ENCODE measurements around the gene RAMP2.
A peak's percentile ranks its signal among the peaks of the same experiment; 100 is the strongest.

RAMP2 gene

DNA sequence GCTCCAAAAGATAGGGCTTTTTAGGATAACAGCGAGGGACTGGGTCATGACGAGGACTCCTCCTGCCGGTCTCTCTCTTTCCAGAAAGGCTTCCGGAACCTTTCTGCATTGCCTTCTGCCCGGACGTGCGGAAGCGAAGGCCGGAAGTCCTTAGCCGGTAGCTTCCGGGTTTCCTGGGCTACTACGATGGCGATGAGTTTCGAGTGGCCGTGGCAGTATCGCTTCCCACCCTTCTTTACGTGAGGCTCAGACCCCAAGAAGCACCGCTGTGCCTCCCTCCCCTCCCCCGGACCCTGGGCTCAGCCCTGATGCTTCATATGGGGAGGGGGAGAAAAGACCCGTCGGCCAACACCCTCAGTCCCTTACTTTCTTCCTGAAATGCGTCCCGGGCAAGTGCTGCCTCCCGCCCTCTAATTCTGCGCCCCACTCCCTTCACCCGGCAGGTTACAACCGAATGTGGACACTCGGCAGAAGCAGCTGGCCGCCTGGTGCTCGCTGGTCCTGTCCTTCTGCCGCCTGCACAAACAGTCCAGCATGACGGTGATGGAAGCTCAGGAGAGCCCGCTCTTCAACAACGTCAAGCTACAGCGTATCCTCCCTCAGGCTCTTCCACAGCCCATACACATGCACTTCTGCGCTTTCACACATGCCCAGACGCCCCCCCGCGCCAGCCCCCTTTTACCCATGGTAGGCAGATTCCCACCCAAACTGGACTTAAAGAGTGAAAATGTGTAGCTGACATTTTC lies 12.4 kb downstream of the RAMP2 start, which contains the start of gene VPS25:
TSS of gene VPS25 (plus strand) at position 160 of the 746 bp plus-strand sequence. CDS start at position 187, 27 bp downstream.
- Histone ChIP-seq H3K4me3 (peak within 1 kb of the TSS; percentile 62 to 66), H3K4me1 (peaks cover 0 to 17% (median 9%) of the 10 kb centered on the region in 4 donors), H3K27ac (peak within 1 kb of the TSS; percentile 70 to 76), H3K36me3 (peaks cover 30 to 38% (median 36%) of the 10 kb centered on the region in 3 donors), H3K9me3 (no peaks in the 10 kb centered on the region), H3K27me3 (no peaks in the 10 kb centered on the region)
- peak; percentile 70 to 86 for DNase-seq
- intact Hi-C loops (cut with DNase I; ENCODE audit: low total_unique reads), result no loop called here
- TF ChIP-seq, protein P1, sequence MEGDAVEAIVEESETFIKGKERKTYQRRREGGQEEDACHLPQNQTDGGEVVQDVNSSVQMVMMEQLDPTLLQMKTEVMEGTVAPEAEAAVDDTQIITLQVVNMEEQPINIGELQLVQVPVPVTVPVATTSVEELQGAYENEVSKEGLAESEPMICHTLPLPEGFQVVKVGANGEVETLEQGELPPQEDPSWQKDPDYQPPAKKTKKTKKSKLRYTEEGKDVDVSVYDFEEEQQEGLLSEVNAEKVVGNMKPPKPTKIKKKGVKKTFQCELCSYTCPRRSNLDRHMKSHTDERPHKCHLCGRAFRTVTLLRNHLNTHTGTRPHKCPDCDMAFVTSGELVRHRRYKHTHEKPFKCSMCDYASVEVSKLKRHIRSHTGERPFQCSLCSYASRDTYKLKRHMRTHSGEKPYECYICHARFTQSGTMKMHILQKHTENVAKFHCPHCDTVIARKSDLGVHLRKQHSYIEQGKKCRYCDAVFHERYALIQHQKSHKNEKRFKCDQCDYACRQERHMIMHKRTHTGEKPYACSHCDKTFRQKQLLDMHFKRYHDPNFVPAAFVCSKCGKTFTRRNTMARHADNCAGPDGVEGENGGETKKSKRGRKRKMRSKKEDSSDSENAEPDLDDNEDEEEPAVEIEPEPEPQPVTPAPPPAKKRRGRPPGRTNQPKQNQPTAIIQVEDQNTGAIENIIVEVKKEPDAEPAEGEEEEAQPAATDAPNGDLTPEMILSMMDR (IDR thresholded peaks at IDR 0.05), result no peak

DNA sequence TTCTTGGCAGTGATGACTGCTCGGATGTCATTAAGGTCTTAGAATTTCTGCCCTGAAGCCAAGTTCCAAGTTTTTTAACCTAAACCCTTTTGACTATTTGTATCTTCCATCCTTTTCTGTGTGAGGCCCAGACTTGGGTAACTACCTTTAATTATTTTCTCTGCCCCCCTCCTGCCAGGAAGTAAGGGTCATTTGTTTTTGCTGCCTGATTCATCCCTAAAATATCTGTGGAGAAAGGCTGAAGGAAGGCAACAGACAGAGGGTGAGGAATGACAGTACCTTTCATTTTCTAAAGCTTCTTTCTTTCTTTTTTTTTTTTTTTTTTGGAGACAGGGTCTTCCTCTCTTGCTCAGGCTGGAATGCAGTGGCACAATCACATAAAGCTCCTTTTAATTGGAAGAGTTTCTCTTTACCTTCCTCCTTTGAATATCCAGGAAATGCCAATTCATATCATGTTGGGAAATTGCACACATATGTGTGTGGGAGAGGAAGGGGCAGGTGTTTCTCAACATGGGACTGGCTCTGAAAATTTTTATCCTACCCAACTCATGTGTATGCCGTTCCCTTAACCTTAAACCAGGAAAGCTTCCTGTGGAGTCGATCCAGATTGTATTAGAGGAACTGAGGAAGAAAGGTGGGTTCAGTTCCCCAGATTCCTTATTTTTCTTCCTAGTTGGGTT lies 13.2 kb downstream of the RAMP2 start:
- peak overlapping the region; percentile 62 to 66 for H3K4me3 ChIP-seq
- peaks cover 37 to 45% (median 43%) of the 10 kb centered on the region in 3 donors for H3K36me3 ChIP-seq
- intact Hi-C loops (cut with DNase I; ENCODE audit: low total_unique reads), result no loop called here
- TF ChIP-seq, protein P1 (IDR thresholded peaks at IDR 0.05), result no peak
- no peak for DNase-seq
- no peaks in the 10 kb centered on the region for H3K27me3 ChIP-seq
- H3K4me1 ChIP-seq, result peaks cover 0 to 17% (median 9%) of the 10 kb centered on the region in 4 donors
- peak overlapping the region; percentile 70 to 76 for H3K27ac ChIP-seq
- H3K9me3 ChIP-seq, result no peaks in the 10 kb centered on the region

DNA sequence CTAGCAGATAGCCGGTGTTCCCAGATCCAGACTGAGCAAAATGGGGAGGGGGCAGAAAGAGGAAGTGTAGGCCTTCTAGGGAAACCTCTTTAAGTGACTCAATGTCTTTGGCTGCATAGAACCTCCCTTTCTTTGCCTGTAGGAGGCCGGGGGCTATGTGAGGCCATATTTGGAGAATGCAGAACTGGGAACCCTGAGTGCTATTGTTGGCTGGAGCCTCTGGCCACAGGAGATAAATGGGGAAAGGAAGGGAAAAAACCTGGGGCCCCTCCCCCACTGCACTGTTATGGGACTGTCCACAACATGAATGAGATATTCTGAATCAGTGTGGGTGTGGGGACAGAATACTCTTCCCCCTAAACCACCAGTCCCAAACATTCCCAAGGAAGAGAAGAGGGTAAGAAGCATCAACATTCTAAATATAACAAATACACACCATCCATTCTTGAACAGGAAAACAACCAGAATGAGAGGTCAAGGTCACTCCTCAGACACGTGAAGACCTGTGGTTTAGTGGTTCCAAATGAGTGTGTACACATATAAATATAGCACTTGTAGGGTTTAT lies 14.6 kb downstream of the RAMP2 start:
- no peak for DNase-seq
- Histone ChIP-seq H3K4me1 (peaks cover 0 to 26% (median 16%) of the 10 kb centered on the region in 4 donors), H3K36me3 (peaks cover 40 to 50% (median 48%) of the 10 kb centered on the region in 3 donors), H3K9me3 (no peaks in the 10 kb centered on the region), H3K27me3 (peaks cover 0 to 8% of the 10 kb centered on the region in 2 donors), H3K27ac (no peak overlapping the region), H3K4me3 (no peak overlapping the region)
- intact Hi-C loops (cut with DNase I; ENCODE audit: low total_unique reads), result no loop called here
- TF ChIP-seq, protein P1 (IDR thresholded peaks at IDR 0.05), result no peak

DNA sequence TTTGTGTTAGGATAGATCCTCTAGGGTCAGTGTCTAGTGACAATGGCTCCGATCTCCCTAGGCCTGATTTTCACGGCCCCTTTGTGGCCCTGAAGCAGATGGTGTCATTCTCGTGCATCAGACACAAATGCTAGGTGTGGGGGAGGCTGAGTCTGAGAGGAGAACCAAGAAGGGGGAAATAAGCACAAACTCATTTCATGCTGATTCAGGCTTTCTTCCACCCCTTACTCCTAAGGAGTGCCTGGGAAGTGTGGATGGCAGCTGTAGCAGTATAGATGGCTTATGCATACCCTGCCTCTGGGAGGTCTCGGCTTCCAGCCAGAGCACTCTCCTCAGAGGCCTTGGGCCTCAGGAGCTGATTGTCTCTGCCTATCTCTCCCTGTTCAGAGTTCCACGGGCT lies 17.5 kb downstream of the RAMP2 start:
- Histone ChIP-seq H3K4me3 (no peak overlapping the region), H3K9me3 (no peaks in the 10 kb centered on the region), H3K36me3 (peaks cover 40 to 50% (median 48%) of the 10 kb centered on the region in 3 donors), H3K4me1 (peaks cover 0 to 36% (median 23%) of the 10 kb centered on the region in 4 donors), H3K27ac (no peak overlapping the region), H3K27me3 (peaks cover 0 to 38% of the 10 kb centered on the region in 2 donors)
- TF ChIP-seq, protein P1 (IDR thresholded peaks at IDR 0.05), result no peak
- DNase-seq, result no peak
- intact Hi-C loops (cut with DNase I; ENCODE audit: low total_unique reads), result no loop called here

DNA sequence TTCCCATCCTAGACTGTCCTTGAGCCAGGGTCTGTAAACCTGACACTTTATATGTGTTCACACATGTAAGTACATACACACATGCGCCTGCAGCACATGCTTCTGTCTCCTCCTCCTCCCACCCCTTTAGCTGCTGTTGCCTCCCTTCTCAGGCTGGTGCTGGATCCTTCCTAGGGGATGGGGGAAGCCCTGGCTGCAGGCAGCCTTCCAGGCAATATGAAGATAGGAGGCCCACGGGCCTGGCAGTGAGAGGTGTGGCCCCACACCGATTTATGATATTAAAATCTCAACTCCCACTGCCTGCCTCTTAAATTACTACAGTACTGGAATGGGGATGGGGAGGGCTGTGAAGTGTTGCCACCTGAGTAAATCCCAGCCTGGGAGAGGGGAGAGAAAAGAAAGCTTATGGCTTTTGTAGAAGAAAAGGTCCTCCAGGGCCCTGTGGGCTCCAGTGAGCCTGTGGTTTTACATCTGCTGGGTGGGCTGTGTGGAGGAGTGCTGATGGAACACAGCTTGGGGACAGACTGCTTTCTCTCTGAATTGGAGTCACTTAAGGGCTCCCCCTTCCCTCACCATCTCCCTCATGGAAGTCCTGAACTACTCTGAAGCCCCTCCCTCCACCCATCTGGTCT lies 18.4 kb downstream of the RAMP2 start:
- Histone ChIP-seq H3K27me3 (peaks cover 0 to 46% of the 10 kb centered on the region in 2 donors), H3K27ac (no peak overlapping the region), H3K4me1 (peaks cover 0 to 33% (median 19%) of the 10 kb centered on the region in 4 donors), H3K36me3 (peaks cover 40 to 50% (median 48%) of the 10 kb centered on the region in 3 donors), H3K4me3 (no peak overlapping the region), H3K9me3 (no peaks in the 10 kb centered on the region)
- DNase-seq, result no peak
- TF ChIP-seq, protein P1 (IDR thresholded peaks at IDR 0.05), result no peak
- intact Hi-C loops (cut with DNase I; ENCODE audit: low total_unique reads), result no loop called here
